EL (cell line): ENCODE results near the gene IFNL1.
A peak's percentile ranks its signal among the peaks of the same experiment; 100 is the strongest.
"Not testable (repeated sequence)": the region's sequence is repeated elsewhere in the genome, so short reads cannot be mapped to it uniquely, and the experiment has no call there.

Experiments used
- DNase-seq: peaks from one replicate; pipeline ENCODE4 v3.0.0-alpha.2; 2016

IFNL1 gene

DNA sequence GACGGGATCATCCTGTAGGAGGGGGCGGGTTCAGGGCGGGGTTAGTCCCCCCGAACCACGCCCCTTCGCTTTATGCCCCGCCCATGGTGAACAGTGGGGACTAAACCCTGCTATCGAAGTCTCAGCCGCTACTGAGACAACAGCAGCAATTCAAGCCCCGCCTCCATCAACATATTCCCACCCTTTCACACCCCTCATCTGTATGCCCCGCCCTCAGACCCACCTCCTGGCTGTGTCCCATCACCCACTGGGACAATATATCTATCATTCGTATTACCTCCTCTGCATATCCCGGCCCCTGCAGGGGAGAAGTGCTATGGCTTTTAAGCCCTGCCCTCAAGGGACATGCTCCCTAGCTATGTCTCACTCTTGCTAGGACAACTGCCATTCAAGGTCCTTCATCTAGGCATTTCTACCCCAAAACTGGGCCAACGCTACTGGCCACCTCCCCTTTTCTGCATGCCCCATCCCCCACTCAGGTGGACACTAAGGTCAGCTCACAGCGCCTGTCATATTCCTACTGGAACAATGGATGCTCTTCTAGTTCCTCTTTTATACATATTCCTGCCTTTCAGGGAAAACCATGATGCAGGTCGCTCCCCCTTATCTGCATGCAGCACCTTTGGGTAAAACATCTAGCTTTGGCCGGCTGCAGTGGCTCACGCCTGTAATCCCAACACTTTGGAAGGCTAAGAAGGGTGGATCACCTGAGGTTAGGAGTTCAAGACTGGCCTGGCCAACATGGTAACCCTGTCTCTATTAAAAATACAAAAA is 12.5 kb downstream of the IFNL1 start:
- DNase-seq = no peak

DNA sequence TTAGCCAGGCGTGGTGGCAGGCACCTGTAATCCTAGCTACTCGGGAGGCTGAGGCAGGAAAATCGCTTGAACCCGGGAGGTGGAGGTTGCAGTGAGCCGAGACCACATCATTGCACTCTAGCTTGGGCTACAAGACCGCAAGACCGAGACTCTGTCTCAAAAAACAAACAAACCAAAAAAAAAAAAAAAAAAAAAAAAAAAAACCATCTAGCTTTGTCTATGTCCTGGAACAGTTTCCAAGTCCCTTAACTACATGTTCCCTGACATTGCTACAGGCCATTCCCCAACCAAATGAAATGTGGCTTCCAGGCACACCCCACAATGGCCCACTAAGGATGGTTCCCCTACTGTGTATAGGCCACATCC is 13.1 kb downstream of the IFNL1 start:
- not testable (repeated sequence) for DNase-seq

GRCh38 chr19:39310558-39311311 is 14.5 kb downstream of the IFNL1 start:
- DNase-seq = no peak

DNA sequence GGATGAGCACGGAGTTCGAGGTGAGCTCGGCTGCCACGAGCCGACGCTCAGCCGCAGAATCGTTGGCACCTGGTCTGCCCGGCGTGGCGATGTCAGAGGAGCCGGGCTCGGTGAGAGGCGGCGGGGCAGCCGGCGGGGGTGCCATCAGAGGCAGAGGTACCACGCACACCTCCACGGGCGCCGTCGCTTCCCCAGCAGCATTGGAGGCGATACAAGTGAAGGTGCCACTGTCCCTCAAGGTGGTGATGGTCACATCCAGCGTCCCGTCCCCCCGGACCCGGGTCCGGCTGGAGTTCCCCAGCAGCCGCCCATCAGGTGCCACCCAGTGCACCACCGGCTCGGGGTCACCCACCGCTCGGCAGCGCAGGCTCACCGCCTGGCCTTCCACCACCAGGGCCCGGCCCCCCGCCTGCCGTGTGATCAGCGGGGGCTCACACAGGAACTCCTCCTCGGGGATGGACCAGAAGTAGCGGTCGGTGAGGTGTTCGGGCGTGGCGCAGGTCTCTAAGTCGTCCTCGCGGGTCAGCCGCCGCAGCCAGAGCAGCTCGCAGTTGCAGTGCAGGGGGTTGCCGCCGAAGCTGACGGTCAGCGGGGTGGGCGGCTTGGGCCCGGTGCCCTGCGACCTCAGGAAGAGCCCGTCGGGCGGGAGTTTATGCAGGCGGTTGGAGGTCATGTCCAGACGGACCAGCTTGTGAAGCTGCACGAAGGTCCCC is 18.0 kb downstream of the IFNL1 start:
- no peak for DNase-seq

- no peak for DNase-seq
Observed at GRCh38 chr19:39315933-39316332, 19.7 kb downstream of the IFNL1 start.

DNA sequence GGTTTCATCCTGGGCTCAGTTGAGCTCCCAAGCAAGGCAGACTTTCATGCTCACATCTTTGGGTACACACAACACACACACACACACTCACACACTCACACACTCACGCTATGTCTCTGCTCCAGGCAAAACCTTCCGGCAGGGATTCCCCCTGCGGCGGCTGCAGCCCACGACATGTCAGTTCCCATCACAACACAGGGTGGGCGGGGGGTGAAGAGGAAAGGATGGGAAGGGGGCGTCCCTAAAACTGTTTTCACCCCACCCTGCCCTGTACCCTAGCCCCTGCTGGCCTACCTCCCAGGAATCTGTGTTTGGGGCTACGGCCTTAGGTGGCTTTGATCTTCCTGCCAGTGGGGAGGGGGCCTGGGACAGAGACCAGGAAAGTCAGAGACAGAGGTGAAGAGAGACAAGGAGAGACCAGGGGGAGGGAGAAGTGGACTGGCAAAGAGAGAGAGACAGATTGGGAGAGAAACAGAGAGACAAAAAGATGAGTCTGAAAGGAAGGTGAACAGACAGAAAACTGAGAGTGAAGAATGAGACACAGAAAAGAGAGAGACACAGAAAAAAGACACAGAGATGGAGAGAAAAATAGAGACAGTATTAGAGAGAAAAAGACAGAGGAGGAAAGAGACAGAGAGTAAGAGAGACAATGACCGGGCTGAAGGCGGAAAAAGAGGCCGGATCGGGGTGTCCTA is 20.6 kb downstream of the IFNL1 start:
- no peak for DNase-seq

DNA sequence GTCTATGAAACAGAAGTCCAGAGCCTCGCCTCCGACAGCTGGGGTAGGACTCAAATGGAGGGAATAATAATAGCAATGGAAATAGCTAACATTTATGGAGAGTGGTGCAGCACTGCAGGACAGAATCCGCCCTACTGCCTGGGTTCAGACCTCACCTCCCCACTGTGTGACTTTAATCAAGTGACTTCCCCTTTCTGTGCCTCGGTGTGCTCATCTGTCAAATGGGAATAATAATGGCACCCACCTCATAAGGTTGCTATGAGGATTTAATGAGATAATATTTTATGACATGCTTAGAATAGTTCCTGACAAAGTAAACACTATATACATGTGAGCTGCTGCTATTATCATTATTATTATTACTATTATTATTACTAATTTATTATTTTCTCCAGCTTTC is 21.3 kb downstream of the IFNL1 start:
- DNase-seq = no peak

GRCh38 chr19:39318071-39318470 is 21.9 kb downstream of the IFNL1 start:
- DNase-seq = no peak

DNA sequence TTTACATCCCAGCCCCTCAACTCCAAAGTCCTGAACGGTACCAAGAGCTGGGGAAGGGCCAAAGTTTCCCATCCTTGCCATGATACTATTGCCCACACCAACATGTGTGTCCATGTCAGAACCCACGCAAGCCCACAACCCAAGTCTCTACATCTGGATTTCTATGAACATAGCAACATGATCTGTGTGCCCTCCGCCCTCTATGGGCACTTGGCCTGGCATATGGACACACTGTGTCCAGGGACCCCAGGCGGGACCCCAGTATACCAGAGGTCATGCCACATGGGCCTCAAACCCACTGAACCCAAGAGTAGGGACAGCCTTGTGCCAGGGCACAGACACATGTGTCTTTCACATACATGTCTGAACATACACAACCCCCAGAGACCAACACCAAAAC is 22.5 kb downstream of the IFNL1 start:
- no peak for DNase-seq

DNA sequence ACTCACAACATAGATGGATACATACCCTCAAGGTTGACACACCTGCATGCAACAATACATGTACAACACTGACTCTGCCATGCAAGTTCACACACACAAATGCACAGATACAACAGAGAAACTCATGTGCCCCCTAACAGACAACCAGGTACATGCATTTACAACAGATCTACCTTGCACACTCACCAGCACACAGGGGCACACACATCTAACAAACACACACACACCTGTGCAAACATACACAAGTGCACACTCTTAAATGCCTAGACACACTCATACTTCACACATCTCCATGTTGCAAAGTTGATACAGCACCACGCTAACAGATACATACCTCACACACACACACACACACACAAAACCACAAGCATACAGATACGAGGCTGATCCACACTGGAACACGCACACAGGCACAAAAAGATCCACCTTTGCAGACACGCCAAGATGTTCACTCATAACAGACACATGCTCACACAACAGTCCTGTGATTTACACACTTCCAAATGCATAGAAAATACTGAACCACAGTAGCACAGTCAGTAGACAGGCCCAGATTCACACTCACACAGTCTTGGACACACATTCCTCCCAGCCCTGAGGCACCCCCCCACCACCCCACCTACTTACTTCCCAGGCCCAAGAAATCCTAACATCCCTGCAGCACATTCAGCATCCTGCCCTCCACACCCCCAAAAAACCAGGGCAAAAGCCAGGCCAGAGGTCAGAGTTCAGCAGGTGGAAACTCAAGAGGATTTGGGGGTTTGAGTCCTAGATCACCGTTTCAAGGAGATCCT is 23.1 kb downstream of the IFNL1 start:
- DNase-seq = no peak

GRCh38 chr19:39319892-39320248 is 23.7 kb downstream of the IFNL1 start:
- no peak for DNase-seq

- DNase-seq = no peak
Observed at GRCh38 chr19:39321117-39321831, 25.1 kb downstream of the IFNL1 start.

GRCh38 chr19:39321832-39322176 is 25.6 kb downstream of the IFNL1 start:
- no peak for DNase-seq

- no peak for DNase-seq
Observed at GRCh38 chr19:39324242-39324842, 28.1 kb downstream of the IFNL1 start.

GRCh38 chr19:39325778-39326665 is 29.8 kb downstream of the IFNL1 start:
- peak; percentile 17 for DNase-seq

DNA sequence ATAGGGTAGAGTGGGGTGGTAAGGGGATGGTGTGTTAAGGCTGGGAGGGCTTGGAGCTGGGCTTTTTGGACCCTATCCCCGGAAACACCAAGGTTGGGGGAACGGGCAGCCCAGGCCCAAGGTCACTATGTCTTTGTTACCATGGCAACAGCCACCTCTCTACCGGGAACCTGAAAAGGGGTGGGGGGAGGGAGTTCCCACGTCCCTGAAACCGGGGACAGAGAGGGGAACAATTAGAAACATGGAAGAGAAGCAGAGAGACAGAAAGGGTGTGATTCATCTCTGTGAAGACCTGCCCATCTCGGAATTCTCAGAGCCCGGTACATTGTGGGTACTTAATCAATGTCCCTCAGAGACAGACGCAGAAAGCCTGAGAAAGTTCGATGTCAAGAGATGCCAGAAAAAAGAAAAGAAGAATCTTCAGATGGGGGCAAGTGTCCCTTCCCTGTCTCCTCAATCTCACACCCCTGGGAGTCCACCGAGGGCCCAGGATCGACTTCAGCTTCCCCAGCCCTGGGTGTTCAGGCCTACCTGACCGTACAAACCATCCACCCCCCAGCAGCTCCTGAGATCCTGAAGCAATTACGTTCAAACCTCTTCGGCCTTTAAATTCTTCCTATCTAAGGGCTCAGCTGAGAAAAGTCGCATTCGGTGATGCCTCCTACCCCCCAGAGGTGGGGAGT is 31.3 kb downstream of the IFNL1 start:
- no peak for DNase-seq

DNA sequence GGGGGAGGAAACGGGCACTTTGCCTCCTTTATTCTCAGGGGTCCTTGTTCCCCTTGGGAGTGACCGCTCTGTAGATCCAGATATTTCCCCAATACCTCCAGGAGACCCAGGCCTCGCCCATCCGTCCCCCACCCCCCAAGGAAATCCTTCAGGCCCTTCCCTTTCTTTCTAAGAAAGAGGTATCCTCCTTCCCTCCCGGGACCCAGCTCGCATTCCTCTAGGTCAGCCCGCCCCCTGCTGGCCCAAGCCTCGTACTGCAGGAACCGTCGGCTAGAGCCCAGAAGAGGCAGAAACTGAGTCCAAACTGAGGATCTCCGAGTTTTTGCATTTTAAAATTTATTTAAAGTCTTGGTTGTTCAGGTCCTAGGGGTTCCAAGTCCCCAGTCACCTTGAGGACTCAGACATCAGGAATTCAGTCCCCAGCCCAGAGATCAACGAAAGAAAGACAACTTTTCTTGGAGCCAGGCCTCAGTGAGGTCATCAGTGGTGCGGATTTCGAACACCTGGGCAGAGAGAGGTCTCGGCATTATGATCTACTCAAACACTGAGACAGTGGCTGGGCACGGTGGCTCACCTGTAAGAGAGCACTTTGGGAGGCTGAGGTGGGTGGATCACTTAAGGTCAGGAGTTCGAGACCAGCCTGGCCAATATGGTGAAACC is 32.0 kb downstream of the IFNL1 start:
- DNase-seq = peak; percentile 63

DNA sequence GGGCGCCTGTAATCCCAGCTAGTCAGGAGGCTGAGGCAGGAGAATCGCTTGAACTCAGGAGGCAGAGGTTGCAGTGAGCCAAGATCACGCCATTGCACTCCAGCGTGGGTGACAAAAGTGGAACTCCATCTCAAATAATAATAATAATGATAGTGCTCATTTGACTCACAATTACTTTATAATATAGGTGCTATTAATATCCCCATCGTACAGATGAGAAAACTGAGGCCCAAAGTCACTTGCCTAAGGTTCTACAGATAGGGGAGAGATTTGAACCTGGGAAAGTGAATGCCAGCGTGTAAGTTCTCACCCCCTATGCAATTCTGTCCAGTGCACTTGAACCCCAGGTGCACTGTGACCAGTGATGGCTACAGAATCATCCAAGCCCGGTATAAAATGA is 33.7 kb downstream of the IFNL1 start:
- no peak for DNase-seq

DNA sequence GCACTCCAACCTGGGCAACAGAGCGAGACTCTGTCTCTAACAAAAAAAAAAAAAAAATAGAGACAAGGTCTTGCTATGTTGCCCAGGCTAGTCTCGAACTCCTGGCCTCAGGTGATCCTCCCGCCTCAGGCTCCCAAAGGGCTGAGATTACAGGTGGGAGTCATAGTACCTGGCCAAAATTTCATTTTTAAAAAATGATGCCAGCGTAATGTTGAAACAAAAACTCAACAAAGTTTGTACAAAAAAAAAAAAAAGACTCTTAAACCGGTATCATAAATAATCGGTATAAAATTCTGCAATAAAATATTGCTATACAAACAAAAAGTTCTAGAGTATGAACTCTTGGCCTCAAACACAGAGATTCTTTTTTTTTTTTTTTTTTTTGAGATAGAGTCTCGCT is 36.1 kb downstream of the IFNL1 start:
- no peak for DNase-seq
